Ishikawa (cell line): ENCODE results near the gene PDE5A.

Source experiments
- CEBPB ChIP-seq: IDR thresholded peaks from 2 replicates; pipeline ENCODE4 v1.6.1; 2012
- EP300 ChIP-seq: IDR thresholded peaks from 2 replicates; pipeline ENCODE4 v1.6.1; 2012; ENCODE audit warnings: borderline replicate concordance
- NFIC ChIP-seq: IDR thresholded peaks from 2 replicates; pipeline ENCODE4 v1.6.1; 2012
- TEAD4 ChIP-seq: IDR thresholded peaks from 2 replicates; pipeline ENCODE4 v1.6.1; 2012
- YY1 ChIP-seq: IDR thresholded peaks from 2 replicates; pipeline ENCODE4 v1.6.1; 2012; ENCODE audit warnings: low read depth

GRCh38 chr4:119479180-119479808 is 149.3 kb downstream of the PDE5A start:
- TF ChIP-seq TEAD4 (no peak), EP300 (no peak), YY1 (no peak), NFIC (no peak), CEBPB (no peak)
